Measurements from ENCODE around the gene GPR171.

Gene GPR171

DNA sequence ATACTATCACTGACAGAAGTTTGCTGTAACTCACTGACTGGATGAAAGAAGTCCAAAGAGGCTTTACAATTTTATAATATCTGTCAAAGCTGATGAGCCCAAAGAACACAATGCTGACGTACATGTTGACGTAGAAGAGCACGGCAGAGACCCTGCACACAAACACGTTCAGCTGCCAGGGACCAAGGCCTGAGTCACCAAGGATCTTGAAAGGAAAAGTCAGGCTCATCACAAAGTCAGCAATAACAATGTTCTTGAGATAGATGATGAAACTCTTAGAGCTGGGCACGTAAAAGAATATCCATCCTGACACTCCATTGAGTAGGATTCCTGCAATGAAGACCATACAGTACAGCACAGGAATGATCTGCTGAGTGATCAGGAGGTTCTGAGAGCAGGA is 10.9 kb upstream of the GPR171 start:
- no peak for TF ChIP-seq EZH2phosphoT487 (conservative IDR thresholded peaks at IDR 0.05; ENCODE audit: low read length)
- TF ChIP-seq, protein P1, sequence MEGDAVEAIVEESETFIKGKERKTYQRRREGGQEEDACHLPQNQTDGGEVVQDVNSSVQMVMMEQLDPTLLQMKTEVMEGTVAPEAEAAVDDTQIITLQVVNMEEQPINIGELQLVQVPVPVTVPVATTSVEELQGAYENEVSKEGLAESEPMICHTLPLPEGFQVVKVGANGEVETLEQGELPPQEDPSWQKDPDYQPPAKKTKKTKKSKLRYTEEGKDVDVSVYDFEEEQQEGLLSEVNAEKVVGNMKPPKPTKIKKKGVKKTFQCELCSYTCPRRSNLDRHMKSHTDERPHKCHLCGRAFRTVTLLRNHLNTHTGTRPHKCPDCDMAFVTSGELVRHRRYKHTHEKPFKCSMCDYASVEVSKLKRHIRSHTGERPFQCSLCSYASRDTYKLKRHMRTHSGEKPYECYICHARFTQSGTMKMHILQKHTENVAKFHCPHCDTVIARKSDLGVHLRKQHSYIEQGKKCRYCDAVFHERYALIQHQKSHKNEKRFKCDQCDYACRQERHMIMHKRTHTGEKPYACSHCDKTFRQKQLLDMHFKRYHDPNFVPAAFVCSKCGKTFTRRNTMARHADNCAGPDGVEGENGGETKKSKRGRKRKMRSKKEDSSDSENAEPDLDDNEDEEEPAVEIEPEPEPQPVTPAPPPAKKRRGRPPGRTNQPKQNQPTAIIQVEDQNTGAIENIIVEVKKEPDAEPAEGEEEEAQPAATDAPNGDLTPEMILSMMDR (IDR thresholded peaks at IDR 0.05; ENCODE audit: insufficient read depth, low read length, poor library complexity, severe bottlenecking), result no peak
- Histone ChIP-seq H2AFZ (ENCODE audit: low read depth, low read length, severe bottlenecking) (no peak overlapping the region), H3K9me2 (replicated peaks; ENCODE audit: insufficient read depth, low read length) (no peaks in the 10 kb centered on the region), H3K9me3 (ENCODE audit: insufficient read depth, low read length) (no peaks in the 10 kb centered on the region), H3K27ac (ENCODE audit: low read depth, low read length) (no peak overlapping the region), H3K9ac (ENCODE audit: low read length) (no peak overlapping the region), H3K4me3 (ENCODE audit: insufficient read depth, low read length, poor library complexity, severe bottlenecking) (no peak overlapping the region), H3K4me2 (ENCODE audit: low read depth, low read length, poor library complexity, severe bottlenecking) (no peak overlapping the region), H3K27me3 (ENCODE audit: low read length) (no peaks in the 10 kb centered on the region), H3K79me2 (ENCODE audit: insufficient read depth, low read length) (no peaks in the 10 kb centered on the region), H4K20me1 (ENCODE audit: low read depth, low read length) (no peaks in the 10 kb centered on the region), H3F3A (ENCODE audit: insufficient read depth) (no peaks in the 10 kb centered on the region), H3K36me3 (ENCODE audit: low read length) (no peaks in the 10 kb centered on the region)

DNA sequence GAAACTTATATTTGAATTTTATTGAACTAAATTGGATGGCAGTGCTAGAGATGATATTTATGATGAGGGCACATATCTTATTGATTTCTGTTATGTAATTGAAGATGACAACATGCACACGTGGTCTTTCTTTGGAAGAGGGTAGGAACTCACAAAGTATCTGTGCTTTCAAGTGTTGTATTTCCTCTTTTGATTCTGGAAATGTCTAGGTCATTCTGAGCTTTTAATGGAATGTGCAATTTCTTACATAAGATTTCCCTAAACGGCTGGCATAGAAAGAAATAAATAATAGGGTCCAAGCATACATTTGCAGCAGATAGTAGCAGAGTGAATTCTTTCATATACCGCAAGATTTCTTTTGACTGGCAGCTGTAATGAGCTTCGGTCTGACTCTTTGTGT is 10.1 kb upstream of the GPR171 start:
- Histone ChIP-seq H3K9me2 (replicated peaks; ENCODE audit: insufficient read depth, low read length) (no peaks in the 10 kb centered on the region), H4K20me1 (ENCODE audit: low read depth, low read length) (no peaks in the 10 kb centered on the region), H3K4me2 (ENCODE audit: low read depth, low read length, poor library complexity, severe bottlenecking) (no peak overlapping the region), H3K79me2 (ENCODE audit: insufficient read depth, low read length) (no peaks in the 10 kb centered on the region), H2AFZ (ENCODE audit: low read depth, low read length, severe bottlenecking) (no peak overlapping the region), H3K27me3 (ENCODE audit: low read length) (no peaks in the 10 kb centered on the region), H3K9me3 (ENCODE audit: insufficient read depth, low read length) (no peaks in the 10 kb centered on the region), H3K36me3 (ENCODE audit: low read length) (no peaks in the 10 kb centered on the region), H3F3A (ENCODE audit: insufficient read depth) (no peaks in the 10 kb centered on the region), H3K27ac (ENCODE audit: low read depth, low read length) (no peak overlapping the region), H3K9ac (ENCODE audit: low read length) (no peak overlapping the region), H3K4me3 (ENCODE audit: insufficient read depth, low read length, poor library complexity, severe bottlenecking) (no peak overlapping the region)
- TF ChIP-seq EZH2phosphoT487 (conservative IDR thresholded peaks at IDR 0.05; ENCODE audit: low read length), result no peak
- TF ChIP-seq, protein P1 (IDR thresholded peaks at IDR 0.05; ENCODE audit: insufficient read depth, low read length, poor library complexity, severe bottlenecking), result no peak

DNA sequence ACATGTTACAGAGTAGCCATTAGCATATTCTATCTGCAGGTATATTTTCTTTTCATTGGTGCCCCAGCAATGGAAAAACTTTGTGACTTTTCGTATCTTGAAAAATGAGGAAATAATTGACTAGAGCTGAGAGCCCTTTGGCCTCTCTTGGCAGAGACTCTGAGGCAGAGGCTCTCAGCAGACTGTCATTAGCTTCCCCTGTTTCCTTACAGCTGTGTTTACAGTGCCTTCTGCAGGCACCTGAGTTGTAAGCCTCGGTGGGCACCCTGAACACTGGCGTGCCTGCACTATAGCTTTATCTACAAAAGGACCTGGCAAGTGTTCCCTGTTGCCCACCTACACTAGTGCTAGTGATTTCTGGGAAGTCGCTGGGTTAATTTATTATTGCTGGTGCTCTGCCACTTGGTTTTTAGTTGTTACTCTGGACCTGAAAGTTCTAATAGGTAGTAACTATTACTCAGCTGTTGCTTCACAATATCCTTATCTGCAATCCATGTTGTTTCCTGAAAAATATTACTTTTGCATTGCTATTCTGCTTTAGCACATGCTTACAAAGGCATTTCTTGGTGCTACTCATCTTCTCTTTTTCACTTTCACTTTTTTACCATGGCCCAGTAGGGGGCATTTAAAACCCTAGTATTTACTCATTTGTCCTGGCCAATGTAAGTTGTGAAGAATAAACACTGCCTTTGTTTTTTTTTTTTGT is 7.8 kb upstream of the GPR171 start:
- Histone ChIP-seq H3K27ac (ENCODE audit: low read depth, low read length) (no peak overlapping the region), H3K9ac (ENCODE audit: low read length) (no peak overlapping the region), H3K4me2 (ENCODE audit: low read depth, low read length, poor library complexity, severe bottlenecking) (no peak overlapping the region), H3K79me2 (ENCODE audit: insufficient read depth, low read length) (no peaks in the 10 kb centered on the region), H3K9me2 (replicated peaks; ENCODE audit: insufficient read depth, low read length) (no peaks in the 10 kb centered on the region), H2AFZ (ENCODE audit: low read depth, low read length, severe bottlenecking) (no peak overlapping the region), H3K4me3 (ENCODE audit: insufficient read depth, low read length, poor library complexity, severe bottlenecking) (no peak overlapping the region), H3F3A (ENCODE audit: insufficient read depth) (no peaks in the 10 kb centered on the region), H3K9me3 (ENCODE audit: insufficient read depth, low read length) (no peaks in the 10 kb centered on the region), H3K36me3 (ENCODE audit: low read length) (no peaks in the 10 kb centered on the region), H3K27me3 (ENCODE audit: low read length) (no peaks in the 10 kb centered on the region), H4K20me1 (ENCODE audit: low read depth, low read length) (no peaks in the 10 kb centered on the region)
- TF ChIP-seq, protein P1 (IDR thresholded peaks at IDR 0.05; ENCODE audit: insufficient read depth, low read length, poor library complexity, severe bottlenecking), result no peak
- TF ChIP-seq EZH2phosphoT487 (conservative IDR thresholded peaks at IDR 0.05; ENCODE audit: low read length), result no peak
